GM12872 (cell line): ENCODE data around the gene C17orf114.

ENCODE experiments used
- TF ChIP-seq, protein P1 (sequence below): IDR thresholded peaks from 3 replicates; pipeline ENCODE4 v1.5.1; 2011; ENCODE audit warnings: low read depth, mild to moderate bottlenecking, low read length, moderate library complexity; ENCODE audit not compliant: insufficient read depth

C17orf114 gene

DNA sequence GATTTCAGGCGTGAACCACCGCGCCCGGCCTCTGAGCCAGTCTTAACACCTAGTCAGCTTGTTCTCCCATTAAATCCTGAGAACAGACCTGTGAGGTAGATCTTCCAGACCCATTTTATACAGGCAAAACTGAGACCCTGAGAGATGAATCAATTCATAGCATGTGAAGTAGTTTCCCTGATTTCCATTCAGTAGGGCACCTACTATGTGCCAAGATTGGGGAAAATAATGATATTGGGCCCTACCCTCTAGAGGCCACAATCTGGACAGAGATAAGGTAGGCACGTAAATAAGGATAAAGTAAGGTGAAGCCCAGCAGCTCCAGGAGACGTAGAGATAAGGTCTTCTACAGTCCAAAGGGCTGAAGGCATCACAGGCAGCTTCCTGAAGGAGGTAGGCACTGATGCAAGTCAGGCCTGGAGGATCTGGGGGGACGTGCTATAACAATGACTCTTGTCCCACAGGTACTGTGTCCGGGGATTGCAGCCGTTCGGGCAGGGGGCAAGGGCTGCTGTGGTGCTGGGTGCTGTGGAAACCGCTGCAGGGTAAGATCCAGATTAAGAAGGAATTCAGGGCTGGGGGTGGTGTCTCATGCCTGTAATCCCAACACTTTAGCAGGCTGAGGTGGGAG, 21.7 kb downstream of the C17orf114 start:
- TF ChIP-seq, protein P1, sequence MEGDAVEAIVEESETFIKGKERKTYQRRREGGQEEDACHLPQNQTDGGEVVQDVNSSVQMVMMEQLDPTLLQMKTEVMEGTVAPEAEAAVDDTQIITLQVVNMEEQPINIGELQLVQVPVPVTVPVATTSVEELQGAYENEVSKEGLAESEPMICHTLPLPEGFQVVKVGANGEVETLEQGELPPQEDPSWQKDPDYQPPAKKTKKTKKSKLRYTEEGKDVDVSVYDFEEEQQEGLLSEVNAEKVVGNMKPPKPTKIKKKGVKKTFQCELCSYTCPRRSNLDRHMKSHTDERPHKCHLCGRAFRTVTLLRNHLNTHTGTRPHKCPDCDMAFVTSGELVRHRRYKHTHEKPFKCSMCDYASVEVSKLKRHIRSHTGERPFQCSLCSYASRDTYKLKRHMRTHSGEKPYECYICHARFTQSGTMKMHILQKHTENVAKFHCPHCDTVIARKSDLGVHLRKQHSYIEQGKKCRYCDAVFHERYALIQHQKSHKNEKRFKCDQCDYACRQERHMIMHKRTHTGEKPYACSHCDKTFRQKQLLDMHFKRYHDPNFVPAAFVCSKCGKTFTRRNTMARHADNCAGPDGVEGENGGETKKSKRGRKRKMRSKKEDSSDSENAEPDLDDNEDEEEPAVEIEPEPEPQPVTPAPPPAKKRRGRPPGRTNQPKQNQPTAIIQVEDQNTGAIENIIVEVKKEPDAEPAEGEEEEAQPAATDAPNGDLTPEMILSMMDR = no peak

DNA sequence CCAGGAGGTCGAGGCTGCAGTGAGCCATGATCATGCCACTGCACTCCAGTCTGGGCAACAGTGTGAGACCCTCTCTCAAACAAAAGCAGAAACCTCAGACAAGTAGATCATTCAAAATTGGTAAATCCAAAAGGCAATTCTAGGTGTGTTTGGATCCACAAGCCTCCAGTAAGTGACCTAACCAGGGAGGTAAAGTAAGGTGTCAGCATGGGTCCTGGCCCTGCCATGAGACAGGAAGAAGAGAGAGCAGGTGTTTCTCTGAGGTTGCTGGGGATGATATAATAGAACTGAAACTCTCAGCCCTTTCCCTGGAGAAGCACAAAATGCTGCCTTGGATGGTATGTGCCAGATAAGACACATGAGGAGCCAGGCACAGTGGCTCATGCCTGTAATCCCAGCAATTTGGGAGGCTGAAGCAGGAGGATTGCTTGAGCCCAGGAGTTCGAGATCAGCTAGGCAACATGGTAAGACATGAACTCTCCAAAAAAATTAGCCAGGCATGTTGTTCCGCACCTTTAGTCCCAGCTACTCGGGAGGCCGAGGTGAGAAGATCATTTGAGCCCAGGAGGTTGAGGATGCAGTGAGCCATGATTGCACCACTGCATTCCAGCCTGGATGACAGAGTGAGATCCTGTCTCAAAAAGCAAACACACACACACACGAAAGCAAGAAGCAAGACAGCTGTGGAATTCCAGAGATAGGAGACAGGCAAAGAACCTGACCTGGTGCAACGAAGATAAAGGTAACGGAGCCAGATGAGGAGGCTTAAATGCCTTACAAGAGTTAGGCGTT, 24.0 kb downstream of the C17orf114 start:
- TF ChIP-seq, protein P1 = no peak

DNA sequence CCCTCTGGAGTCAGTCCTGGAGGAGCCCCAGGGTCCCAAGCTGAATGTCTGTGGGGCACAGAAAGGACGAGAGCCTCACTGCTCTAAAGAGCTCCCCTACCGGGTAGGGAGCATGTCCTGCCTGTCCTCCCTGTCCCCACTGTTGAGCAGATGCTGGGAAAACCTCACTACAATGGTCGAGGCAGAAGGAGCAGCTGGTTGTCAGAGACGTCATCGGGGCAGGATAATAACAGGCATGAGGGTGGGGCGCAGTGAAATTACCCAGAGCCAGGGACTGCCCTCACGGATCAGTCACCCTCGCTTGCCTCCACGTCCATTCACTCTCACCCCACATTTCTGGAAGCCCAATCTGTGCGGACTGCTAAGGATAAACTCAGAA, 29.9 kb downstream of the C17orf114 start:
- TF ChIP-seq, protein P1 = no peak

DNA sequence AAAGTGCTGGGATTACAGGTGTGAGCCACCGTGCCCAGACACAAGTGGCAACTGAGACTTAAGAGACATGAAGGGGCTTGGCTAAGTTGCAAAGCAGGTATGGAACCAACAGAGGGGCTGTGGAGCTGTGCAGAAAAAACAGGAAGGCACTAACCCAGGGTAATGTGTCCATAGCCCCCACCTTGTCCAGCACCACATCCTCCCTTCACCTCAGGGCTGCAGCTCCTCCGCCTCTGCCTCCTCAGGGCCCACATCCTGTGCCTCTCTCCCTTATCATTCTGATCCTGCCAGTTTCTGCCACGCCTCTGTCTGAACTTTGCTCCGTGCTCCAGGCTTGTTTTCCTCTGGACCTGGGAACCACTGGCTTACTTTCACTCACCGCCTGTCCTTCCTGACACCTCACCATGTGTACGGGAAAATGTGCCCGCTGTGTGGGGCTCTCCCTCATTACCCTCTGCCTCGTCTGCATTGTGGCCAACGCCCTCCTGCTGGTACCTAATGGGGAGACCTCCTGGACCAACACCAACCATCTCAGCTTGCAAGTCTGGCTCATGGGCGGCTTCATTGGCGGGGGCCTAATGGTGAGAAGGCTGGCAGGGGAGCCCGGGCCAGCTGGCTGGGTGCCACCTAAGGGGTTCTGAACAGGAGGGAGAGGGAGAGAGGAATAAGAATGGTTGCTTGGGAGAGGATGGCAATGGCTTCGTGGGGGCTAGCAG, 30.5 kb downstream of the C17orf114 start, which contains the start of gene TM4SF5:
Gene TM4SF5 (plus strand): TSS at position 368 of the 716 bp plus-strand sequence. CDS start 37 bp downstream, at position 405.
- TF ChIP-seq, protein P1 = no peak

DNA sequence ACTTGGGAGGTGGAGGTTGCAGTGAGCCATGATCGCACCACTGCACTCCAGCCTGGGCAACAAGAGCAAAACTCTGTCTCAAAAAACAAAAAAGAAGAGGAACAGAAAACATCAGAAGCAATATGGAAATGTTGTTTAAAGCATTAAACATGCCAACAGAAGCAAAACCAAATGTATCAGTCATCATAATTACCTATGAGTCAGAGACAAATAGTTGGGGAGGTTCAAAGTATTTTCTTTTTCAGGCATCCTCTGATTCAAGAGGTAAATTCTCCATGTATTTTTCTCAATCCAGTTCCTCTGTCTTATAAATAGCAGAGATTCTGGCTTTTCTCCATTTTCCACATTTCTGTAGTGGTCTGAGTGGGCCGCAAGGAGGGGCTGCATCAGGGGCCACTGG, 32.5 kb downstream of the C17orf114 start:
- TF ChIP-seq, protein P1 = no peak

DNA sequence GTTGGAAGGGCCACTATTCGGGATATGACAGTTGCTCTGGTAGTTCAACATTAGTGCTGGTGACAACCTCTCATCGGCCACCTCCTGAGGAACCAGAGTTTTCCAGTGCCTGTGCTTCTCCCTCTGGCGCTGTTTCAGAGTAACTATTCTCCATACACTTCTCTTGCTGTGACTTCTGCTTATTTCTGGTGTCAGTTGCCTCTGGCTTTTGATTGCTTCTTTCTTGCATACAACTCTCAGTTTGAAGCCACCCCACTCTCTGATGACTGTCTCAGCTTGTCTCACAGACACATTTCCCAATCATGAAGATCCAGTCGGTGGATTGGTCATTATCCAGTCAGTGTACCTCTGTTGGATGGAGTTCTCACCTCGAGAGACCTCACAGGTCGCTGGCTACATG, 33.8 kb downstream of the C17orf114 start:
- TF ChIP-seq, protein P1 = no peak

DNA sequence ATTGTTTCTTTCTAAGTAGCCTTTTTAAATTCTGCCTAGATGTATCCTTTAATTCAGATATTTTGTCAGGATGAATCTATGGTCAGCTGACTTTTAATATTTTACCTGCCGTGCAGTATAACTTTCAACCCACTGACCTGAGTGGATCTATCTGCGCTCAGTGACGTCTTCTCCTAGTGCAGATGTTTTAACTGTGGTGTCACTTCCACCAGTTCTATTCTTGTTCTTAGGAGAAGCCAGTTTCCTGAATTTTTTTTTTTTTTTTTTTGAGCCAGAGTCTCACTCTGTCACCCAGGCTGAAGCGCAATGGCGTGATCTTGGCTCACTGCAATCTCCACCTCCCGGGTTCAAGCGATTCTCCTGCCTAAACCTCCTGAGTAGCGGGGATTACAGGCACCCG, 35.4 kb downstream of the C17orf114 start:
- TF ChIP-seq, protein P1 = no peak
